Right lobe of liver (tissue), 4 donors: ENCODE measurements around the gene TK2.

Source experiments
- POLR2A ChIP-seq: fragments of 450-650 bp; IDR thresholded peaks from one replicate; pipeline ENCODE4 v1.6.1; 2017; ENCODE audit warnings: antibody characterized with exemption, mild to moderate bottlenecking
- TF ChIP-seq, protein P1 (sequence below), 4 donors: fragments of 200-600 bp in 3 of 4; fragments of 450-650 bp in 1 of 4; IDR thresholded peaks; one replicate each; pipeline versions ENCODE4 v1.5.1 to v1.8.0; 2016 to 2022; ENCODE audit warnings: antibody characterized with exemption in 4 of 4, mild to moderate bottlenecking in 2 of 4
- donor health status: DM: no; HTN: no; CAD: no.
- donor health status: DM: no; HTN: no; CAD: no.
- donor health status: DM: no; HTN: yes; CAD: no.

DNA sequence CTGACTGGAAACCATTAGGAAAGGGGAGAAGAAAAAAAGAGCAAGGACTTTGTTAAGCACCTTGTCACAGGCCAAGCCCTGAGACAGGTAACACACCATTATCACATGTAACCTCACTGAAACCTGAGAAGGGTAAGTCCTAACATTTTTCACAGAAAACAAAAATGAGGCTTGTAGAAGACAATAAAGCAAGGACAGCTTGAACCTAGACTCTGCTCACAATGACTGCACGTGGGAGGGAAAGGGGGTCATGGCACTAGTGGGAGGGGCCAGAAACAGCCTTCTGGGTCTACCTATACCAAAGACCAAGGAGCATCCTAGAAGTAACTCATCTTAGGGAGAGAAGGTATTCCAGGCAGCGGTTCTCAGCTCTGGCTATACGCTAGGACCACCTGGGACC is 7.5 kb downstream of the TK2 start:
- TF ChIP-seq, protein P1, sequence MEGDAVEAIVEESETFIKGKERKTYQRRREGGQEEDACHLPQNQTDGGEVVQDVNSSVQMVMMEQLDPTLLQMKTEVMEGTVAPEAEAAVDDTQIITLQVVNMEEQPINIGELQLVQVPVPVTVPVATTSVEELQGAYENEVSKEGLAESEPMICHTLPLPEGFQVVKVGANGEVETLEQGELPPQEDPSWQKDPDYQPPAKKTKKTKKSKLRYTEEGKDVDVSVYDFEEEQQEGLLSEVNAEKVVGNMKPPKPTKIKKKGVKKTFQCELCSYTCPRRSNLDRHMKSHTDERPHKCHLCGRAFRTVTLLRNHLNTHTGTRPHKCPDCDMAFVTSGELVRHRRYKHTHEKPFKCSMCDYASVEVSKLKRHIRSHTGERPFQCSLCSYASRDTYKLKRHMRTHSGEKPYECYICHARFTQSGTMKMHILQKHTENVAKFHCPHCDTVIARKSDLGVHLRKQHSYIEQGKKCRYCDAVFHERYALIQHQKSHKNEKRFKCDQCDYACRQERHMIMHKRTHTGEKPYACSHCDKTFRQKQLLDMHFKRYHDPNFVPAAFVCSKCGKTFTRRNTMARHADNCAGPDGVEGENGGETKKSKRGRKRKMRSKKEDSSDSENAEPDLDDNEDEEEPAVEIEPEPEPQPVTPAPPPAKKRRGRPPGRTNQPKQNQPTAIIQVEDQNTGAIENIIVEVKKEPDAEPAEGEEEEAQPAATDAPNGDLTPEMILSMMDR (IDR thresholded peaks at IDR 0.05) = no peak
- TF ChIP-seq POLR2A = no peak
